Lung (tissue), 12 donors: ENCODE data around the gene FOXO3. TPM values are rescaled to one million over a fixed set of nuclear protein-coding genes. Genes with fewer than 3 reads are reported as not detected.

Experiments
- ATAC-seq: fragments of 200-7000 bp; cut with Tn5 transposase; one replicate; pipeline ENCODE4 v1.9.1; 2020; ENCODE audit warnings: moderate number of reproducible peaks; ENCODE audit not compliant: insufficient read depth, low FRiP score
- DNase-seq, 3 donors: peaks; one replicate each; pipeline ENCODE4 v3.0.0-alpha.2; 2013 to 2017
- H3K27ac ChIP-seq, 2 donors: one replicate each; pipeline ENCODE4 v1.5.1; 2013; ENCODE audit warnings: mild to moderate bottlenecking in 2 of 2, moderate library complexity in 2 of 2, control low read depth in 1 of 2, inconsistent platforms in 1 of 2, low read depth in 1 of 2, low read length in 1 of 2
- H3K27me3 ChIP-seq, 3 donors: one replicate each; pipeline ENCODE4 v1.5.1; 2013; ENCODE audit warnings: low read length in 2 of 3; ENCODE audit not compliant: control insufficient read depth in 3 of 3, insufficient read depth in 3 of 3
- H3K36me3 ChIP-seq, 4 donors: one replicate each; pipeline ENCODE4 v1.5.1; 2013; ENCODE audit warnings: low read length in 4 of 4, mild to moderate bottlenecking in 1 of 4, moderate library complexity in 1 of 4; ENCODE audit not compliant: control insufficient read depth in 4 of 4, insufficient read depth in 4 of 4
- H3K4me1 ChIP-seq, 5 donors: one replicate each; pipeline ENCODE4 v1.5.1; 2013; ENCODE audit warnings: low read length in 5 of 5, mild to moderate bottlenecking in 2 of 5, moderate library complexity in 1 of 5; ENCODE audit not compliant: control insufficient read depth in 5 of 5, insufficient read depth in 5 of 5
- H3K4me3 ChIP-seq: one replicate; pipeline ENCODE4 v1.5.1; 2013; ENCODE audit warnings: mild to moderate bottlenecking, control low read depth, moderate library complexity
- H3K9ac ChIP-seq, 2 donors: one replicate each; pipeline ENCODE4 v1.5.1; 2013; ENCODE audit warnings: low read length in 2 of 2, control low read depth in 1 of 2; ENCODE audit not compliant: insufficient read depth in 1 of 2
- H3K9me3 ChIP-seq, 4 donors: one replicate each; pipeline ENCODE4 v1.5.1; 2013; ENCODE audit warnings: low read length in 3 of 4, mild to moderate bottlenecking in 1 of 4, moderate library complexity in 1 of 4; ENCODE audit not compliant: control insufficient read depth in 4 of 4, insufficient read depth in 3 of 4
- CTCF ChIP-seq: IDR thresholded peaks from 2 replicates; pipeline ENCODE4 v1.5.1; 2012; ENCODE audit warnings: mild to moderate bottlenecking; ENCODE audit errors: control extremely low read depth, extremely low read depth
- WGBS, 2 donors: extraction: QIAGEN DNeasy Blood & Tissue Kit; methylation state at CpG; one replicate each; pipeline ENCODE4 v1.1.7; 2013; 5-methylcytosine and 5-hydroxymethylcytosine counted together
- polyA plus RNA-seq, 2 donors: library from polyadenylated mRNA; stranded (reverse); fragments of 200-250 nt; gene quantifications; one replicate each; pipeline ENCODE4 v1.2.1, GENCODE V29; 2013
- total RNA-seq, 2 donors: library from RNA; depleted of rRNA in 1 of 2; stranded (reverse); fragments of >200 nt in 1 of 2; gene quantifications; one replicate each; pipeline ENCODE4 v1.2.1, GENCODE V29; 2014 to 2021
- donor health status: control.
- donor health status: control.
- donor health status: Bipolar disorder and iron deficiency.
- donor health status: healthy.
- donor health status: DM: yes; HTN: yes; CAD: no.

The FOXO3 gene
- total and polyA plus RNA-seq, 4 donors: 12.1 to 101 (median 40.0) TPM

- ATAC-seq (no peak), DNase-seq (no peak)
- WGBS, 2 donors: 90 to 96% methylated on average over 2 of the region's 2 CpGs
- peaks cover 0 to 29% (median 16%) of the 10 kb centered on the region in 5 donors for H3K4me1 ChIP-seq
- no peak overlapping the region for H3K9ac ChIP-seq
- no peaks in the 10 kb centered on the region for H3K27me3 ChIP-seq
- no peak overlapping the region for H3K4me3 ChIP-seq
- no peak overlapping the region for H3K27ac ChIP-seq
- H3K36me3 ChIP-seq: peaks cover 0 to 3% (median 0%) of the 10 kb centered on the region in 4 donors
- H3K9me3 ChIP-seq: no peaks in the 10 kb centered on the region
- TF ChIP-seq CTCF: no peak
Measured at GRCh38 chr6:108638993-108639392, 78.3 kb downstream of the FOXO3 start.

- Histone ChIP-seq H3K36me3 (peaks cover 0 to 3% (median 0%) of the 10 kb centered on the region in 4 donors), H3K9ac (no peak overlapping the region), H3K27ac (no peak overlapping the region), H3K4me3 (no peak overlapping the region), H3K27me3 (no peaks in the 10 kb centered on the region), H3K4me1 (peaks cover 0 to 33% (median 16%) of the 10 kb centered on the region in 5 donors), H3K9me3 (no peaks in the 10 kb centered on the region)
- DNase-seq: no peak
- no peak for ATAC-seq
- TF ChIP-seq CTCF: no peak
- 74 to 84% methylated on average over 2 of the region's 2 CpGs for WGBS, 2 donors
Measured at GRCh38 chr6:108640104-108640503, 79.4 kb downstream of the FOXO3 start.

GRCh38 chr6:108643184-108643583 lies 82.5 kb downstream of the FOXO3 start:
- ATAC-seq (peak; percentile 57), DNase-seq (no peak)
- no peak overlapping the region for H3K9ac ChIP-seq
- WGBS, 2 donors: 65 to 68% methylated on average over 1 of the region's 1 CpG
- peaks cover 0 to 6% (median under 1%) of the 10 kb centered on the region in 4 donors for H3K36me3 ChIP-seq
- no peaks in the 10 kb centered on the region for H3K27me3 ChIP-seq
- H3K27ac ChIP-seq: no peak overlapping the region
- no peaks in the 10 kb centered on the region for H3K9me3 ChIP-seq
- peaks cover 7 to 45% (median 18%) of the 10 kb centered on the region in 5 donors for H3K4me1 ChIP-seq
- H3K4me3 ChIP-seq: no peak overlapping the region
- TF ChIP-seq CTCF: no peak

- no peak overlapping the region for H3K4me3 ChIP-seq
- DNase-seq (no peak), ATAC-seq (no peak)
- H3K27ac ChIP-seq: peak overlapping the region in 1 of 2 donors; percentile 7
- WGBS, 2 donors: 85 to 97% methylated on average over 4 of the region's 4 CpGs
- H3K27me3 ChIP-seq: no peaks in the 10 kb centered on the region
- peaks cover 0 to 4% (median 1%) of the 10 kb centered on the region in 4 donors for H3K36me3 ChIP-seq
- no peaks in the 10 kb centered on the region for H3K9me3 ChIP-seq
- peaks cover 7 to 48% (median 18%) of the 10 kb centered on the region in 5 donors for H3K4me1 ChIP-seq
- no peak overlapping the region for H3K9ac ChIP-seq
- no peak for TF ChIP-seq CTCF
Measured at GRCh38 chr6:108644252-108644651, 83.5 kb downstream of the FOXO3 start.
